PFSK-1 (cell line): ENCODE measurements around the gene AOC2.

ENCODE experiments used
- POLR2AphosphoS5 ChIP-seq: IDR thresholded peaks from 2 replicates; pipeline ENCODE4 v1.6.1; 2012; ENCODE audit warnings: low read depth, mild to moderate bottlenecking, control low read depth, low read length, moderate library complexity
- SIN3A ChIP-seq: IDR thresholded peaks from 2 replicates; pipeline ENCODE4 v1.6.1; 2012; ENCODE audit warnings: mild to moderate bottlenecking, low read length, moderate library complexity, borderline replicate concordance; ENCODE audit not compliant: insufficient read depth
- TAF1 ChIP-seq: IDR thresholded peaks from 2 replicates; pipeline ENCODE4 v1.6.1; 2012; ENCODE audit warnings: low read length, control low read depth, borderline replicate concordance; ENCODE audit not compliant: insufficient read depth

DNA sequence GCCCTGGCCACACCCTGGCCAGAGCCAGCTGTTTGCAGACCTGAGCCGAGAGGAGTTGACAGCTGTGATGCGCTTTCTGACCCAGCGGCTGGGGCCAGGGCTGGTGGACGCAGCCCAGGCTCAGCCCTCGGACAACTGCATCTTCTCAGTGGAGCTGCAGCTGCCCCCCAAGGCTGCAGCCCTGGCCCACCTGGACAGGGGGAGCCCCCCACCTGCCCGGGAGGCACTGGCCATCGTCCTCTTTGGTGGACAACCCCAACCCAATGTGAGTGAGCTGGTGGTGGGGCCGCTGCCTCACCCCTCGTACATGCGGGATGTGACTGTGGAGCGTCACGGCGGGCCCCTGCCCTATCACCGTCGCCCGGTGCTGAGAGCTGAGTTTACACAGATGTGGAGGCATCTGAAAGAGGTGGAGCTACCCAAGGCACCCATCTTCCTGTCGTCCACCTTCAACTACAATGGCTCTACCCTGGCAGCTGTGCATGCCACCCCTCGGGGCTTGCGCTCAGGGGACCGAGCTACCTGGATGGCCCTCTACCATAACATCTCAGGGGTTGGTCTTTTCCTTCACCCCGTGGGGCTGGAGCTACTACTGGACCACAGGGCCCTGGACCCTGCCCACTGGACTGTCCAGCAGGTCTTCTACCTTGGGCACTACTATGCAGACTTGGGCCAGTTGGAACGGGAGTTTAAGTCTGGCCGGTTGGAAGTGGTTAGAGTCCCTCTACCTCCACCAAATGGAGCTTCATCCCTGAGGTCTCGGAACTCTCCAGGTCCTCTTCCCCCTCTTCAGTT lies 578 bp downstream of the AOC2 start:
- TF ChIP-seq SIN3A, result no peak
- no peak for TF ChIP-seq POLR2AphosphoS5
- TF ChIP-seq TAF1, result no peak
